Measurements from ENCODE around the gene PIK3R1. TPM values are rescaled to one million over a fixed set of nuclear protein-coding genes. Genes with fewer than 3 reads are reported as not detected.

PIK3R1 gene
- total RNA-seq, 1 experiment from 2014 or later = 47.8 TPM

GRCh38 chr5:68277431-68277830, 61.9 kb downstream of the PIK3R1 start:
- Mint-ChIP-seq H3K36me3 (ENCODE audit: insufficient read depth, unreplicated experiment) (peaks cover 84% of the 10 kb centered on the region), H3K4me3 (ENCODE audit: unreplicated experiment) (no peak overlapping the region), H3K4me1 (ENCODE audit: low read depth, unreplicated experiment) (no peaks in the 10 kb centered on the region), H3K9me3 (ENCODE audit: unreplicated experiment) (no peaks in the 10 kb centered on the region), H3K27me3 (ENCODE audit: insufficient read depth, unreplicated experiment) (no peaks in the 10 kb centered on the region), H3K27ac (ENCODE audit: unreplicated experiment) (no peak overlapping the region)
- no TSS peak for BruUV-seq (replicated peaks)
- intact Hi-C loops (cut with micrococcal nuclease; ENCODE audit: unreplicated experiment) = no loop called here
- H3K36me3 ChIP-seq (ENCODE audit: control insufficient read depth, insufficient read depth, low read length) = peaks cover 6% of the 10 kb centered on the region; the same call in 1 of the 2 replicates
- no peaks in the 10 kb centered on the region for H3K4me1 ChIP-seq
- no peaks in the 10 kb centered on the region for H3K9me3 ChIP-seq
- TF ChIP-seq CTCF (IDR thresholded peaks at IDR 0.05; ENCODE audit: insufficient read depth in 1 of 2, low read depth in 1 of 2, low read length in 1 of 2, severe bottlenecking in 1 of 2, unreplicated experiment in 1 of 2) = no peak
- no peak for DNase-seq
- ChIA-PET POLR2A (no interaction called here), CTCF (no interaction called here)
- H3K27me3 ChIP-seq (replicated peaks; ENCODE audit: control insufficient read depth, insufficient read depth, low read length) = no peaks in the 10 kb centered on the region
- H3K4me3 ChIP-seq (ENCODE audit: low read depth, low read length) = no peak overlapping the region

- BruUV-seq (replicated peaks) = no TSS peak
- no peak overlapping the region for H3K27ac Mint-ChIP-seq (ENCODE audit: unreplicated experiment)
- Histone ChIP-seq H3K9me3 (no peaks in the 10 kb centered on the region), H3K36me3 (ENCODE audit: control insufficient read depth, insufficient read depth, low read length) (peaks cover 6% of the 10 kb centered on the region; the same call in 1 of the 2 replicates), H3K4me1 (peaks cover 6% of the 10 kb centered on the region), H3K27me3 (replicated peaks; ENCODE audit: control insufficient read depth, insufficient read depth, low read length) (no peaks in the 10 kb centered on the region), H3K4me3 (ENCODE audit: low read depth, low read length) (no peak overlapping the region)
- ChIA-PET POLR2A (no interaction called here), CTCF (no interaction called here)
- no peaks in the 10 kb centered on the region for H3K27me3 Mint-ChIP-seq (ENCODE audit: insufficient read depth, unreplicated experiment)
- H3K4me3 Mint-ChIP-seq (ENCODE audit: unreplicated experiment) = no peak overlapping the region
- DNase-seq = no peak
- no peak for TF ChIP-seq CTCF (IDR thresholded peaks at IDR 0.05; ENCODE audit: insufficient read depth in 1 of 2, low read depth in 1 of 2, low read length in 1 of 2, severe bottlenecking in 1 of 2, unreplicated experiment in 1 of 2)
- peaks cover 2% of the 10 kb centered on the region for H3K4me1 Mint-ChIP-seq (ENCODE audit: low read depth, unreplicated experiment)
- H3K9me3 Mint-ChIP-seq (ENCODE audit: unreplicated experiment) = no peaks in the 10 kb centered on the region
- intact Hi-C loops (cut with micrococcal nuclease; ENCODE audit: unreplicated experiment) = loop anchor here (10.0 kb wide), 2 partner anchors 155 to 465 kb away; no protein-coding TSS in a partner anchor
- H3K36me3 Mint-ChIP-seq (ENCODE audit: insufficient read depth, unreplicated experiment) = peaks cover 73% of the 10 kb centered on the region
These were observed 64.4 kb downstream of the PIK3R1 start for GRCh38 chr5:68279984-68280383.

GRCh38 chr5:68282001-68282400, 66.4 kb downstream of the PIK3R1 start:
- TF ChIP-seq CTCF (IDR thresholded peaks at IDR 0.05; ENCODE audit: insufficient read depth in 1 of 2, low read depth in 1 of 2, low read length in 1 of 2, severe bottlenecking in 1 of 2, unreplicated experiment in 1 of 2) = no peak
- peaks cover 57% of the 10 kb centered on the region for H3K36me3 Mint-ChIP-seq (ENCODE audit: insufficient read depth, unreplicated experiment)
- ChIA-PET POLR2A (no interaction called here), CTCF (interaction anchor here (0.5 kb wide), 1 partner anchor 752 kb away, joined by 3 read pairs; no protein-coding TSS in a partner anchor)
- Histone ChIP-seq H3K36me3 (ENCODE audit: control insufficient read depth, insufficient read depth, low read length) (peaks cover 5% of the 10 kb centered on the region; the same call in 1 of the 2 replicates), H3K27me3 (replicated peaks; ENCODE audit: control insufficient read depth, insufficient read depth, low read length) (no peaks in the 10 kb centered on the region), H3K4me3 (ENCODE audit: low read depth, low read length) (no peak overlapping the region), H3K4me1 (peaks cover 23% of the 10 kb centered on the region), H3K9me3 (no peaks in the 10 kb centered on the region)
- no peaks in the 10 kb centered on the region for H3K9me3 Mint-ChIP-seq (ENCODE audit: unreplicated experiment)
- peaks cover 10% of the 10 kb centered on the region for H3K4me1 Mint-ChIP-seq (ENCODE audit: low read depth, unreplicated experiment)
- no peaks in the 10 kb centered on the region for H3K27me3 Mint-ChIP-seq (ENCODE audit: insufficient read depth, unreplicated experiment)
- DNase-seq = no peak
- intact Hi-C loops (cut with micrococcal nuclease; ENCODE audit: unreplicated experiment) = loop anchor here (10.0 kb wide), 2 partner anchors 153 to 463 kb away; no protein-coding TSS in a partner anchor
- BruUV-seq (replicated peaks) = no TSS peak
- H3K4me3 Mint-ChIP-seq (ENCODE audit: unreplicated experiment) = no peak overlapping the region
- no peak overlapping the region for H3K27ac Mint-ChIP-seq (ENCODE audit: unreplicated experiment)
